Measurements from ENCODE around the gene NLRC3.

DNA sequence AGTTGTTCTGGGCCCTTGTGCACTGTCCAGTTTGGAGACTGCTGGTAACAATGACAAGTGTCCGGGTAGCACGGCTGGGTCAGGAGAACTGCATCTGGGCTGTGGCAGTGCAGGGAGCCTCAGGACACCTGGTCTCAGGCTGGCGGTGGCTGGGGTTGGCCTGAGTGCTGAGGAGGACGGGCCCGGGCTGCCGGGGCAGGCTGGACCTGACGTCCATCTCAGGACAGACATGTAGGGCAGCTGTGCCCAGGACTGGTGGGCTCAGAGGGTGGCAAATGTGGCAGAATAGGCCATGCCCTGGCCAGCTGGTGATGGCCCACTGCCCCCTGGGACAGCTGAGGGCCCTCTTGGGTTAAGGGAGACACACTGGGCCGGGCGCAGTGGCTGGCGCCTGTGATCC lies 4.2 kb upstream of the NLRC3 start:
- no peak for TF ChIP-seq POLR2A (IDR thresholded peaks at IDR 0.05; ENCODE audit: low read length)
- TF ChIP-seq GATA1 (IDR thresholded peaks at IDR 0.05; ENCODE audit: low read depth, low read length) = no peak

Measured in erythroblast (primary cell).